Lung (tissue), 12 donors: ENCODE results near the gene KRTAP5-8. TPM values are rescaled to one million over a fixed set of nuclear protein-coding genes. Genes with fewer than 3 reads are reported as not detected.

Experiments used
- ATAC-seq: fragments of 200-7000 bp; cut with Tn5 transposase; one replicate; pipeline ENCODE4 v1.9.1; 2020; ENCODE audit warnings: moderate number of reproducible peaks; ENCODE audit not compliant: insufficient read depth, low FRiP score
- DNase-seq, 3 donors: peaks; one replicate each; pipeline ENCODE4 v3.0.0-alpha.2; 2013 to 2017
- H3K27ac ChIP-seq, 2 donors: one replicate each; pipeline ENCODE4 v1.5.1; 2013; ENCODE audit warnings: mild to moderate bottlenecking in 2 of 2, moderate library complexity in 2 of 2, control low read depth in 1 of 2, inconsistent platforms in 1 of 2, low read depth in 1 of 2, low read length in 1 of 2
- H3K27me3 ChIP-seq, 3 donors: one replicate each; pipeline ENCODE4 v1.5.1; 2013; ENCODE audit warnings: low read length in 2 of 3; ENCODE audit not compliant: control insufficient read depth in 3 of 3, insufficient read depth in 3 of 3
- H3K36me3 ChIP-seq, 4 donors: one replicate each; pipeline ENCODE4 v1.5.1; 2013; ENCODE audit warnings: low read length in 4 of 4, mild to moderate bottlenecking in 1 of 4, moderate library complexity in 1 of 4; ENCODE audit not compliant: control insufficient read depth in 4 of 4, insufficient read depth in 4 of 4
- H3K4me1 ChIP-seq, 5 donors: one replicate each; pipeline ENCODE4 v1.5.1; 2013; ENCODE audit warnings: low read length in 5 of 5, mild to moderate bottlenecking in 2 of 5, moderate library complexity in 1 of 5; ENCODE audit not compliant: control insufficient read depth in 5 of 5, insufficient read depth in 5 of 5
- H3K4me3 ChIP-seq: one replicate; pipeline ENCODE4 v1.5.1; 2013; ENCODE audit warnings: mild to moderate bottlenecking, control low read depth, moderate library complexity
- H3K9ac ChIP-seq, 2 donors: one replicate each; pipeline ENCODE4 v1.5.1; 2013; ENCODE audit warnings: low read length in 2 of 2, control low read depth in 1 of 2; ENCODE audit not compliant: insufficient read depth in 1 of 2
- H3K9me3 ChIP-seq, 4 donors: one replicate each; pipeline ENCODE4 v1.5.1; 2013; ENCODE audit warnings: low read length in 3 of 4, mild to moderate bottlenecking in 1 of 4, moderate library complexity in 1 of 4; ENCODE audit not compliant: control insufficient read depth in 4 of 4, insufficient read depth in 3 of 4
- WGBS, 2 donors: extraction: QIAGEN DNeasy Blood & Tissue Kit; methylation state at CpG; one replicate each; pipeline ENCODE4 v1.1.7; 2013; 5-methylcytosine and 5-hydroxymethylcytosine counted together
- polyA plus RNA-seq, 2 donors: library from polyadenylated mRNA; stranded (reverse); fragments of 200-250 nt; gene quantifications; one replicate each; pipeline ENCODE4 v1.2.1, GENCODE V29; 2013
- total RNA-seq, 2 donors: library from RNA; depleted of rRNA in 1 of 2; stranded (reverse); fragments of >200 nt in 1 of 2; gene quantifications; one replicate each; pipeline ENCODE4 v1.2.1, GENCODE V29; 2014 to 2021
- TF ChIP-seq, protein P1 (sequence below): IDR thresholded peaks from 2 replicates; pipeline ENCODE4 v1.5.1; 2012; ENCODE audit warnings: mild to moderate bottlenecking; ENCODE audit errors: control extremely low read depth, extremely low read depth
- donor health status: control.
- donor health status: control.
- donor health status: Bipolar disorder and iron deficiency.
- donor health status: healthy.
- donor health status: DM: yes; HTN: yes; CAD: no.

KRTAP5-8 gene
- total and polyA plus RNA-seq, 4 donors = 0.03 to 0.34 (median 0.20) TPM; not detected in 1

DNA sequence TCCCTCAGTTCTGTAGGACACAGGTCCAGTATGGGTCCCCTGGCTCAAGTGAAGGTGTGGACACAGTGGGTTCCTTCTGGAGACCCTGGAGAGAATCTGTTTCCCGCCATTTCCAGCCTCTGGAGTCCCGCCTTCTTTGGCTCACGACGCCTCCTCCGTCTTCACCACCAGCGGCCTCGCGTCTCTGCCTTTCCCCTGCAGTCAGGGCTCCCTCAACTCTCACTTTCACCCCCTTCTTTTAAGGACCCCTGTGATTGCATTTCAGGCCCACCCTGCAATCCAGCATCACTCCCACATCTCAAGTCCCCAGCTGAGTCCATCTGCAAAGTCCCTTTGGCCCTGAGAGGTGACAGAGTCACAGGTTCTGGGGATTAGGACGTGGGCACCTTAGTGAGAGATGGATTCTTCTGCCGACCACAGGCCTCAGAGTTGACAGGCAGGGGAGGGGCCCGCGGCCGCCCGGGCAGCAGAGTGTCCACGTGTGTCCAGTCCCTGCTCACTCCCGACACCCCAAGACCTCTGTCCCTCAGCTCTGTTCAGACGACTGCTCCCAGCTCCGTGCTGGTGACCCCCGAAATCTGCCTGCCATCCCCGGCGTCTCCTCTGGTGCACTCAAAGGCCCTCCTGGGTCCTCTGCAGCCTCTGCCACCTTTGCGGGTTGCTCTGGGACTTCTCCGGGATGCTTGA is 47.6 kb upstream of the KRTAP5-8 start:
- H3K9ac ChIP-seq = no peak overlapping the region
- no peak overlapping the region for H3K4me3 ChIP-seq
- ATAC-seq (no peak), DNase-seq (no peak)
- no peaks in the 10 kb centered on the region for H3K27me3 ChIP-seq
- H3K9me3 ChIP-seq = no peaks in the 10 kb centered on the region
- peaks cover 0 to 23% (median 10%) of the 10 kb centered on the region in 5 donors for H3K4me1 ChIP-seq
- H3K36me3 ChIP-seq = peaks cover 0 to 37% (median 19%) of the 10 kb centered on the region in 4 donors
- no peak overlapping the region for H3K27ac ChIP-seq
- WGBS, 2 donors = 93 to 97% methylated on average over 23 of the region's 23 CpGs
- TF ChIP-seq, protein P1, sequence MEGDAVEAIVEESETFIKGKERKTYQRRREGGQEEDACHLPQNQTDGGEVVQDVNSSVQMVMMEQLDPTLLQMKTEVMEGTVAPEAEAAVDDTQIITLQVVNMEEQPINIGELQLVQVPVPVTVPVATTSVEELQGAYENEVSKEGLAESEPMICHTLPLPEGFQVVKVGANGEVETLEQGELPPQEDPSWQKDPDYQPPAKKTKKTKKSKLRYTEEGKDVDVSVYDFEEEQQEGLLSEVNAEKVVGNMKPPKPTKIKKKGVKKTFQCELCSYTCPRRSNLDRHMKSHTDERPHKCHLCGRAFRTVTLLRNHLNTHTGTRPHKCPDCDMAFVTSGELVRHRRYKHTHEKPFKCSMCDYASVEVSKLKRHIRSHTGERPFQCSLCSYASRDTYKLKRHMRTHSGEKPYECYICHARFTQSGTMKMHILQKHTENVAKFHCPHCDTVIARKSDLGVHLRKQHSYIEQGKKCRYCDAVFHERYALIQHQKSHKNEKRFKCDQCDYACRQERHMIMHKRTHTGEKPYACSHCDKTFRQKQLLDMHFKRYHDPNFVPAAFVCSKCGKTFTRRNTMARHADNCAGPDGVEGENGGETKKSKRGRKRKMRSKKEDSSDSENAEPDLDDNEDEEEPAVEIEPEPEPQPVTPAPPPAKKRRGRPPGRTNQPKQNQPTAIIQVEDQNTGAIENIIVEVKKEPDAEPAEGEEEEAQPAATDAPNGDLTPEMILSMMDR = no peak

DNA sequence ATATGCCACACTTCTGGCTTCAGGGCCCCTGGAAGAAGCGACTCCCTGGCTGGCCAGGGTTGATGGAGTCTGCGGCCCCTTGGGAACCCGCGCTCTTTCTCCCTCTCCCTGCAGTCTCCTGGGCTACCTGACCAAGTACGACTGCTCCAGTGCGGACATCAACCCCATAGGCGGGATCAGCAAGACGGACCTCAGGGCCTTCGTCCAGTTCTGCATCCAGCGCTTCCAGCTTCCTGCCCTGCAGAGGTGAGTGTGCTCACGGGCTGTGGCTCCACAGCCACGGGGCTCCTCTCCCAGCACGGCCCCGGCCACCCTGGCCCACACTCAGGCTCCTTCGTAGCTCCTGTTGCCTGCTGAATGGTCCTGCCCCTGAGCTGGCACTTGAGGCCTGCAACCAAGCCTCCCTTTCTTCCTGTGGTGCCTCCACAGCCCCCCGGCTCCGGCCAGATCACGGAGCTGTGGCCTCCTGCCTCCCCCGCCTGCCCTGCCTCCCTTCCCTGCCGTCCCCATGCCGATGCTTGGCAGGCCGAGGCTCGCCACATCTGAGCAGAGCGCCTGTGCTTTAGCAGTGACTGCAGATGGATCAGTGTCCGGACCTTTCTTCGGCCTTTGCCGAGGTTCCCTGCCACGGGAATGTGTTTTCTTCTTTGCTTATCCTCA is 47.0 kb upstream of the KRTAP5-8 start:
- Histone ChIP-seq H3K36me3 (peaks cover 0 to 38% (median 17%) of the 10 kb centered on the region in 4 donors), H3K27ac (no peak overlapping the region), H3K4me1 (peaks cover 0 to 23% (median 10%) of the 10 kb centered on the region in 5 donors), H3K27me3 (no peaks in the 10 kb centered on the region), H3K9me3 (no peaks in the 10 kb centered on the region), H3K9ac (no peak overlapping the region), H3K4me3 (no peak overlapping the region)
- WGBS, 2 donors = 96 to 97% methylated on average over 25 to 28 of the region's 28 CpGs
- ATAC-seq (no peak), DNase-seq (no peak)
- TF ChIP-seq, protein P1 = no peak

- no peak for DNase-seq
- no peak overlapping the region for H3K27ac ChIP-seq
- TF ChIP-seq, protein P1 = no peak
- no peaks in the 10 kb centered on the region for H3K27me3 ChIP-seq
- 94 to 96% methylated on average over 19 of the region's 19 CpGs for WGBS, 2 donors
- ATAC-seq = no peak
- no peak overlapping the region for H3K4me3 ChIP-seq
- peaks cover 0 to 3% (median 0%) of the 10 kb centered on the region in 4 donors for H3K9me3 ChIP-seq
- peaks cover 0 to 23% (median 10%) of the 10 kb centered on the region in 5 donors for H3K4me1 ChIP-seq
- H3K36me3 ChIP-seq = peaks cover 0 to 41% (median 14%) of the 10 kb centered on the region in 4 donors
- H3K9ac ChIP-seq = no peak overlapping the region
These were observed 46.3 kb upstream of the KRTAP5-8 start for GRCh38 chr11:71491531-71491930.
